Fibroblast of peridontal ligament (primary cell): Measurements from ENCODE around the gene SRD5A3.
"Not testable (repeated sequence)": the region's sequence is repeated elsewhere in the genome, so short reads cannot be mapped to it uniquely, and the experiment has no call there.

ENCODE experiments used
- DNase-seq: peaks from one replicate; pipeline ENCODE4 v3.0.0-alpha.2; 2010; ENCODE audit errors: extremely low read depth

The SRD5A3 gene

DNA sequence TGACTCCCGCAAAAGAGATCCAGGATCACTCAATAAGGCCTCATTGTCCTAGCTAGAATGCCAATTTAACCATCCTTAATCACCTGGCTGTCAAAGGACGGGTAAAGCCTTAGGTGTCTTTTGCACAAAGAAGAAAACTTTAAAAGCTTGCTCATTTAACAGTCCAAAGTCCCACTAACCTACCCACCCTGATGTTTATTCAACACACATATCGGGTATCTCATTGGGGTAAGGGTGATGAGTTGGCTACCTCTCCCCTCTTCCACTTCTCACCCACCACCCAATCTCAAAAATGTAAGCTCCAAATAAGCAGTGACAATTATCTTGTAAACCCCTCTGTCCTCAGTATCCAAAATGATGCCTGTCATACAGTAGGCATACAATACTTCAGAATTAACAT, 988 bp upstream of the SRD5A3 start:
- DNase-seq: no peak

DNA sequence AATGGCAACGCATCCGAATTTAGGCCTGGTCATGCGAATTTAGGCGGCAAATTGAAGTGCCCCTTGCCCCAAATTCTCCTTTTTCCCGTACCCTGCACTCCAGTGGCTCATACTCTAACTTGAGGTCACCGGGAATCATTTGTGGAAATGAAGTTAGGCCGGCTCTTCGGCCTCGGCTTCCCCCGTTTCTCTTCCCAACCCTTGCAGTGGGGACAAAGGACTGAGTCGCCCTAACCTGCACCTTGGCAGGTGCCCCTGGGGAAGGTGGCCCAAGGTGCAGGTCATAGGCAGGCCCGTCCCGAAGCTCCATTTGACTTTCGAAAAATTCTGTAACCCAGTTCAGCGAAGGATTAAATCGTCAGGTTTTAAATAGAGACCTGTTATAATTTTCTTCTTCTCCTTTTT, 811 bp downstream of the SRD5A3 start:
- DNase-seq: no peak

DNA sequence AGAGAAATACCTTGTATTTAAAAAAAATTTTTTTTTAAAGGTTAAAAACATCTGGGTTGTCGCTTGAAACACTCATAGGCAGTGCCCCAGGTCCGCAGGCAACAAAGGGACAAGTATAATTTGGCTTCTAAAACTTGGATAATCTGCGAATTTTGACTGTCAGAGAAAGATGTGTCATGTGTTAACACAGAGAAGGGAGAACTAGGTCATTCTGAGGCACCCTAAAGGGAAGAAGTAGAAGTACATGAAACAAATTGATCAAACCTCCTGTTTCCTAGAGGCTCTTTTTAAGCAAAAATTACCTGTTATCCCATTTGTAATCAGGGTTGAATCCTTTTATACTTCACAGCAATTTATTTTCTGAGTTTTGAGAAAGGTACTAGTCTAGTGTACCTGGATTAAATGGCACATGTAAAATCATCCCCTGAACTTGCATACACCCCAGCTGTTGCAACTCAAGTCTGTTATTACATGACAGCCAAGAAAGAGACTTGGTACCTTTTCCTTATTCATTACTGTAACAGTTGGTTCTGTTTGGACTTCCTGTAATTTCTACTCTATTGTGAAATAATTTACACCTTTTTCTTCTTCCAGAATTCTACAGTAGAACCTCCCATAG, 1.7 kb downstream of the SRD5A3 start:
- DNase-seq: no peak

DNA sequence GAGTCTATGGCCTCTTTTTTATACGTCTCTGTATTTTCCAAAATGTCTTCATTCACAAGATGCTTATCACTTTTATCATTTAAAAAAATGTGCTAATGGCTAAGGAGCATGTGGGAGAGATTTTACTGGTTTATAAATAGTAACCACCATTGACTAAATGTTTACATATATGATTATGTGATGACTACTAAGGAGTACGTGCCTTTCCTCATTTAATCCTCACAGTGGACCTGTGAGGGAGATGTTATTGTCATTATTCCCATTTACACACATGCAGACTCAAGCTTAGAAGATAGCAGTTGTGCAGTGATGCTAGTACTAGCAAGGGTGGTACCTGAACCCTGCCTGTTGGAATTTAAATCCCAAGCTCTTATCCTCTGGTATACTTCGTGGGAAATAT, 2.4 kb downstream of the SRD5A3 start:
- peak; percentile 39 for DNase-seq

DNA sequence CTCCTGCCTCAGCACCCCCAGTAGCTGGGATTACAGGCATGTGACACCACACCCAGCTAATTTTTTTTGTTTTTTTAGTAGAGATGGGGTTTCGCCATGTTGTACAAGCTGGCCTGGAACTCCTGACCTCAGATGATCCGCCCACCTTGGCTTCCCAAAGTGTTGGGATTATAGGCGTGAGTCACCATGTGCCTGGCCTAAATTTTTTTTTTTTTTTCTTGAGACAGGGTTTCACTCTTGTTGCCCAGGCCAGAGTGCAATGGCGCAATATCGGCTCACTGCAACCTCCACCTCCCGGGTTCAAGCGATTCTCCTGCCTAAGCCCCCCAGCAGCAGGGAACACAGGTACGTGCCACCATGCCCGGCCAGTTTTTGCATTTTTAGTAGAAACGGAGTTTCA, 4.8 kb downstream of the SRD5A3 start:
- DNase-seq: peak; percentile 38

DNA sequence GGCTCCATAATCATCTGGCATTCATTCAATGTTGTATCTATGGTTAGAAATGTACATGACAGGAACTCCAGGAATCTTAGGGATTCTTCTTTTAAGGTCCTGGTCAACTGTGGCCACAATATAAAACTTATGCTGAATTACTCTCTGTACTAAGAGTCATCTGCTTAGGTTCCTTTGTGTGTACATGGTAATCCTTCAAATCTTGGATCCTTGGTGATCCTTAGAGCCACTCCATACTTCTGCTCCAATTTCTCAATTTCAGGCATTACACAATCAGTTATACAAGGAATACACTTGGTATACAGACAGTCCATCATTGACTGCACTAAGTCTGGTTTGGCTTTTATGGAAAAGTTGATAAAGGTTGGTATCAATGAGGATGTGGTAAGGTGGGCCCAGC, 5.8 kb downstream of the SRD5A3 start:
- peak; percentile 27 for DNase-seq

DNA sequence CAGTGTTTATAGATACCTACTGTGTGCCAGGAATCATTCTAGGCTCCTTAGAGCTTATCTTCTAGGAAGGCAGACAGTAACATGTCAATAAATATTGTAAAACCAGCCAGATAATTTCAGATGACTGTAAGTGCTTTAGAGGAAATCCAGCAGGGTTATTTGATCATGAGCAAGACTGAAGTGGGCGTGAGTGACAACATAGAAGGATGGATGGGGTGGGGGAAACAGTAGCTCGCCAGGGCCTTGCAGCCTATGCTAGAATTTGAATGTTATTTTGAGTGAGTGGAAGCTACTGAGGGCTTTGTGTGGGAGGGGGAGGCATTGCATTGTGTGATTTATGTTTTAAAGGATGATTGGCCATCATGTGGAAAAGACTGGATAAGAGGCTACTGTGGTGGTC, 6.7 kb downstream of the SRD5A3 start:
- no peak for DNase-seq

DNA sequence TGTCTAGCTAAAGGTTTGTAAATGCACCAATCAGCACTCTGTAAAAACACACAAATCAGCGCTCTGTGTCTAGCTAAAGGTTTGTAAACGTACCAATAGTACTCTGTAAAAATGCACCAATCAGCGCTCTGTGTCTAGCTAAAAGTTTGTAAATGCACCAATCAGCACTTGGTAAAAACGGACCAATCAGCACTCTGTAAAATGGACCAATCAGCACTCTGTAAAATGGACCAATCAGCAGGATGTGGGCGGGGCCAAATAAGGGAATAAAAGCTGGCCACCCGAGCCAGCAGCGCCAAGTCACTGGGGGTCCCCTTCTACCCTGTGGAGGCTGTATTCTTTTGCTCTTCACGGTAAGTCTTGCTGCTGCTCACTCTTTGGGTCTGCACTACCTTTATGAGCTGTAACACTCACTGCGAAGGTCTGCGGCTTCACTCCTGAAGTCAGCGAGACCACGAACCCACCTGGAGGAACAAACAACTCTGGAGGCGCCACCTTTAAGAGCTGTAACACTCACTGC, 7.2 kb downstream of the SRD5A3 start:
- DNase-seq: not testable (repeated sequence)

DNA sequence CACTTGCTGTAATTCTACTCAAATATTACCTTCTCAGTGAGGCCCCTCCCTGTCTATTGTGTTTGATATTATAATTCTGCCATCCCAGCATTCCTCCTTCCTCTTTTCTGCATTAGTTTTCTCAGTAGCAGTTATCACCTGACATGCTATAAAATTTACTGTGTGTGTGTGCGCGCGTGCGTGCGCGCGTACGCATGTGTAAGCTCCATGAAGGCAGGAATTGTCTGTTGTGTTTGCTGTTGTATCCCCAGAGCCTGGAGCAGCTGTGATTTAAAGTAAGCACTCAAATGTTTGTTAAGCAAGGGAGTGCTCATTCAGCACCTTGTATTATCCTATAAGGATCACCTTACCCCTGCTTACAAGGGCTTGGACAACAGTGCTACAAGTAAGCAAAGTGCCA, 8.6 kb downstream of the SRD5A3 start:
- no peak for DNase-seq

DNA sequence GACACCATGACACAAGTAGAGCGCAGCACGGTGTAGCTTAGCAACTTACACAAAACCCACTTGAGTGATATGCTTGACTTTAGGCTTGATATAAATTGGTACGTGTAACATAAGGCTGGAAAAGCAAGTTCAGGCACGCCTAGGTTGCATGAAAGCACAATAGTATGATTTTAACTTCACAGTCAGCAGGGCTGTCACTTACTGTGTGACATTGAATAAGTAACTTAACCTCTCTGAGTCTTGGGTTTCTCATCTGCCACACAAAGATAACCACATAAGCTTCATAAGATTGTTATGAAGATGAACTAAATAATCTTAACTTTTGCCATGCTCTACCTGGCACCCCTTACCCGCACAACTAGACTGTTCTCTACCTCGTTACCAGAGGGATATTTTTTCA, 9.5 kb downstream of the SRD5A3 start:
- no peak for DNase-seq

DNA sequence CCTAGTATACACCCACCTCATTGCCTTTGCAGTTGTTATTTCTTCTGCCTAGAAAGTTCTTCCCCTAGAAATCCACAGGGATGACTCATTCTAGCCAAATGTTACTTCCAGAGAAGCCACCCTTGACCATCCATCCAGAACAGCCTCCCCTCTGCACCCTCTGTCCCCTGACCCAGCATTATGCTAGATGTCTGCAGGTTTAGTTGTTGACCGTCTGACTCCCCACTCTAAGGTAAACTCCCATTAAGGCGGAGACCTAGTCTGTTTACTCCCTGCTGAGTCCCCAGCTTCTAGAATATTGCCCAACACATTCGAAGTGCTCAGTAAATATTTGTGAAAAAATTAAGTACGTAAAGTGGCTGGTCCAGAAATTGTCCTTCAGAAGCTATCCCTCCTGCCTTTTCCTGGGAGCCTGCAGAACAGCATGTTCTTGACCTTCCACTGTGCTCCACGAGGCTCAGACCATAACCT, 11.0 kb downstream of the SRD5A3 start:
- DNase-seq: peak; percentile 41

DNA sequence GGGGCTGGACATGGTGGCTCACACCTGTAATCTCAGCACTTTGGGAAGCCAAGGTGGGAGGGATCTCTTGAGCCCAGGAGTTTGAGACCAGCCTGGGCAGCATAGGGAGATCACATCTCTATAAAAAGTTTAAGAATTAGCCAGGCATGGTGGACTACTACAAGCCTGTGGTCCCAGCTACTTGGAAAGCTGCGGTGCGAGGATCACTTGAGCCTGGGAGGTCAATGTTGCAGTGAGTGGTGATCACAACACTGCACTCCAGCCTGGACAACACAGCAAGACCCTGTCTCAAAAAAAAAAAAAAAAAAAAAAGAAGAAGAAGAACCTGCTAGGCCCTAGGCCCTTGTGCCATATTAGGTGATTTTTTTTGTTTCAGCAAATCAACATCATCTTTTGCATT, 12.2 kb downstream of the SRD5A3 start:
- DNase-seq: no peak

DNA sequence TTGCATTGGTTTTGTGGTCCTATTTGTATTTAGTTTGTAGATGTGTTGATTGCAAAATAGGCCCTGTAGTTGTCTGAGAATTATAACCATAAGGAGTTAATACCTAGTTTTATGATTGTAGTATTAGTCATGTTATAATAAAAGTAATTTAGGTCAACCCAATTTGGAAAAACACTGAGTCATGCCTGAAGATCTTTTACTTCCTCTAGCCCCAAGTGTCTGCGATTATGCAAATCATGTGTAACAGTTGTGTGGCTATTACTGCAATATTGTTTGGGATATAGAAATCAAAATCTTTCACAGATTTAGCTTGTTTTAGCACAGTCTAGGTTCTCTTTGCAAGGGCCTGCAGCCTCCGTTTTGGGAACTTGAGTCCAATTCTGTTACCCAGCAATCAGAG, 12.6 kb downstream of the SRD5A3 start:
- DNase-seq: peak; percentile 91

DNA sequence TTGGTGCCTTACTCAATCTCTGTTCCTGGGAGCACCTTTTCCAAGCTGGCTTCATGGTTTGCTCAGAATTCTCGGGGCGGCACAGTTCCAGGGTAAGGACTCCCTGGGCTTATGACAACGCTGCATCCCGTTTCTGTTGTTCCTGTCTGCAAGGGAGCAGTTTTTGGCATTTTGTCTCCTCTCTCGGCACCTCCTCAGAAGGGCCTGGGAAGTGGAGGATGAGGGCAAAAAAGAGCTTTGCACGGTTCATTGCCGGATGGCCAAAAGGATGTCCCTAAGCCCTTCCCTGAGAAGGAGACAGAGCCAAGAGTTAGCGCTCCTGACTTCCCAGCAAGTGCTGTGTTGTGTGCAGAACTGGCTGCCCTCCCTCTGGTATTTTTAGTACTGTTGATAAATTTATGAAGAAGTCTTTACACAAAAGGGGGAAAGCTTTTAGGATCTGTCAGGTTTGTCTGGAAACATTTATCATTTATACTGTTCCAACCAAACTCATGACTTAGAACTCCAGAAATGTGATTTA, 13.4 kb downstream of the SRD5A3 start:
- DNase-seq: peak; percentile 25

DNA sequence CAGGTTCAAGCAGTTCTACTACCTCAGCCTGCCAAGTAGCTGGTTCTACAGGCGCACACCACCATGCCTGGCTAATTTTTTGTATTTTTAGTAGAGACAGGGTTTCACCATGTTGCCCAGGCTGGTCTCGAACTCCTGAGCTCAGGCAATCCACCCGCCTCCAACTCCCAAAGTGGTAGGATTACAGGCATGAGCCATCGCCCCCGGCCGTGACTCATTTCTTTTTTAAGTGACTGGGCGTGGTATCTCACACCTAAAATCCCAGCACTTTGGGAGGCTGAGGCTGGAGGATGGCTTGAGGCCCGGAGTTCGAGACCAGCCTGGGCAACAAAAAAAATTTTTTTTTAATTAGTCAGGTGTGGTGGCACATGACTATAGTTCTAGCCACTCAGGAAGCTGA, 16.9 kb downstream of the SRD5A3 start:
- not testable (repeated sequence) for DNase-seq

DNA sequence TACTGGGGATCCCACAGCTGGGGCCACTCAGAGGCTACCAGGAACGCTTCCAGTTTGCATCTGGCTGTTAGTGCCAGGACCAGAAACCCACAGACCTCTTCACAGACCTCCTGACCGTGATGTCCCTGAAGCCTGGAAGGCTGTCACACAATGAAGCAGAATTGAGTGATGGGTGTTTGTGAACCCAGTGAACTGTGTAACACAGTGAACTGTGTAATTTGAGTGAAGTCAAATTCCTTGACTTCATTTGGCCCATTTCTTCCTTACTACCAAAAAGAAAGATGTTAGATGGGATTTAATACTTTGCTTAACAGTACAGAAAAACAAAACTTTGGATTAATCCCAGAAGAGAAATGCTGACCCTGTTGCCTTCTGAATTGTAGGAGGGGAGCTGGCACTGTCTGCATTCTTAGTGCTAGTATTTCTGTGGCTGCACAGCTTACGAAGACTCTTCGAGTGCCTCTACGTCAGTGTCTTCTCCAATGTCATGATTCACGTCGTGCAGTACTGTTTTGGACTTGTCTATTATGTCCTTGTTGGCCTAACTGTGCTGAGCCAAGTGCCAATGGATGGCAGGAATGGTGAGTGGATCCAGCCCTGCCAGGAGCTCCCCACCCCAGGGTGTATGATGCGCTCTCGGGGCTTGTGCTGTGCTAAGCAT, 17.8 kb downstream of the SRD5A3 start:
- DNase-seq: peak; percentile 51

DNA sequence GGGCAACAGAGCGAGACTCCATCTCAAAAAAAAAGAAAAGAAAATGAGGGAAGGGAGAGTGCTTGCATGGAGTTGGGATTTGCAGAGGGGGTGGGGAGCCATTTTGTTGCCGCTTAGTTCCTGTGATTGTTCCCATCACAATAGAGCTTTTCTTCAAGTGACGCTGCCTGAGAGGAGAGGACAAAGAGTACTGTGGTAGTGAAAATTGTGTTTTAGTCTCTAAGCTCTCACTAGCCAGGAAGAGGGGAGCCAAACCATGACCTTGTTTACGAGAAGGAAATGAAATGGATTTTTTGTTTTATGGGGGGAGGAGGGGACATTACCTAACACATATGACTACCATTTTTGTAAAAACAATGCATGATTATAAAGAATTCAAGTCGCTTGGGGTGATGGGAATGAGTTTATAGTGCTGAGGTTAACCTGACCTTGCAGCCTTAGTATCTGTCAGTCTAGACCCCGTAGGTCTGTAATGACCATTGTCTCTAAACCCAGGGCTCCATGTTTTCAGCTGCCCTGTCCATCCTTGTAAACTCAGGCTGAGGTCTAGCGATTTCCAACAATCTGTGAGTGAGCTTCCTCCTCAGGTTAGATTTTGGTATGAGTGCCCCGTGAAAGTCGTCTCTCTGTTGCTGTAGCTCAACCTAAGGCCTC, 18.8 kb downstream of the SRD5A3 start:
- DNase-seq: no peak

DNA sequence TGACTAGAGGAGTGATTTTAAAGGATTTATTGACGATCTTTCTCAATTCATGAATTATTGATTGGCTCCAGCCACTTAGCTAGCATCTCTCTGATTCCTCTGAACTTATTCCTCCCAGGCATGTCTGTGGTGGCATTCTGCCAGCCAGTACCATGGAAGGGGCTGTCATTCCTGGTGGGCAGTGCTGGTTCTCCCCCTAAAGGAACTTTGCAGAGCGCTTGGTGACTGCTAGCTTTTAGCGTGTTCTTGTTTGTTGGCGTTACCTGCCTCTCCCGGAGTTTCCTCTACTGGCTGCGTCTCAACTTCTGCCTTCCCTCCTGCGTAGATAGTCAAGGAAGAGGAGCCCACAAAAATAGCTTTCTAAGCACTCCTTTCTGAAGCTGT, 19.3 kb downstream of the SRD5A3 start:
- no peak for DNase-seq

DNA sequence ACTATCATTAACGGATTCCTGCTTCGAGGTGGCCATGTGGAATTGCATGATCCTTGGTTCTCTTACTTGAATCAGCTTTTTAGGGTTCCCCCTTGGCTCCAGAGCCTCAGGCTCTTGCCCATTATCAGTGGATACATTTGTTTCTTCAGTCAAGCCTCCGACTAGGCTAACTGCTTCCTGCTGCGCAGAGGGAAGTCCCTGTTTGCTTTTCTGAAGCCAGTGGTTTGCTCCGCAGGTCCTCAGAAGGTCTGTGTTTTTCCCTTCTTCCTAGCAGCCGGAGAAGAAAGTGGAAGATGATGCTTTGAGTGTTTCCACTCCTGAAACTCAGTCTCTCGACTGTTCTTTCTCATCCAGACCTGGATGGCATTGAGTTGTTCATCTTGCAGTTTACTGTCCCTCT, 20.6 kb downstream of the SRD5A3 start:
- DNase-seq: no peak

DNA sequence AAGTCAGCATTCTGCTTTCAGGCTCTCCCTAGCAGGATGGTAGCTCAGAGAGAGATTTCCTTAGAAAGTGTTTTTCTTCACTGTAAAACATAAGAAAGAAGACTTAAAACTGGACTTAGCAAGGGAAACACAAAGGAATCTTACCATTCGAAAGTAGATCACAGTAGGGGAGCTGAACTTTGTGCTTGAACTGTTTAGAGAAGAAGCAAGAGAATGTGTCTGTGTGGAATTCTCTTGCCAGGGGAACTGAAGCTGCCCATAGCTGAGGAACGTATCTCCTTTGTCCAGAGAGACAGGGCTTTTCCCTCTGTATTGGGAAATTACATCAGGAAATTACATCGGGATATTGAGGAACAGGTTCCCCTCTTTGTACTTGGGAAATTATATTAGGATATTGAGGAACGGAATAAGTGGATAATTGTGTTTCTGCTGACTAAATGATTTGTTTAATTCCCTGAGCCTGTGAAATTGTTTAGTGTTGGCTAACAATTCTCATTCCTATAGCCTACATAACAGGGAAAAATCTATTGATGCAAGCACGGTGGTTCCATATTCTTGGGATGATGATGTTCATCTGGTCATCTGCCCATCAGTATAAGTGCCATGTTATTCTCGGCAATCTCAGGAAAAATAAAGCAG, 21.2 kb downstream of the SRD5A3 start:
- DNase-seq: no peak

DNA sequence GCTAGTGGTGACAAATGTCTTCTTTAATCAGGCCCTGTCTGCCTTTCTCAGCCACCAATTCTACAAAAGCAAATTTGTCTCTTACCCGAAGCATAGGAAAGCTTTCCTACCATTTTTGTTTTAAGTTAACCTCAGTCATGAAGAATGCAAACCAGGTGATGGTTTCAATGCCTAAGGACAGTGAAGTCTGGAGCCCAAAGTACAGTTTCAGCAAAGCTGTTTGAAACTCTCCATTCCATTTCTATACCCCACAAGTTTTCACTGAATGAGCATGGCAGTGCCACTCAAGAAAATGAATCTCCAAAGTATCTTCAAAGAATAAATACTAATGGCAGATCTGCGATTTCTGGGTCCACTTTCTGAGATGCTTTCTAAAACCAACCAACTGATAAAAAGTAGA, 23.9 kb downstream of the SRD5A3 start:
- no peak for DNase-seq

DNA sequence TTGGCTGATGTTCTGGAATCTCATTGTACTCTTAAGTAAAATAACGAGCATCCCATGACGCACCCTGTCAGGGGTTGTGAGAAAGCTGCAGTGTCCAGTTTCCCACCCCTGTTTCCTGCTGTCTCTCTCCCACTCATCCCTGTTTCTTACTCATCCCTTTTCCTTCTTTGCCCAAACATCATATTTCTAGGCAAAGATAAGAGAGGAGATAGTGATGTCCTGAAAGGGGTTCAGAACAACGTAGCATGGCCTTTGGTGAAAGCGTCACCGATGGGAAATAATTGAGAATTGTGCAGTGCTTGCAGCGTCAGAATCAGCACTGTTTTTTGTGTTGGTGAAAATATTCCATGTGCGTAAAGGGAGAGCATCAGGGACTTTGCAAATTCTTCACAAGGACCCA, 26.2 kb downstream of the SRD5A3 start:
- no peak for DNase-seq
